GM20000 (cell line): ENCODE measurements around the gene PHOX2A.

Source experiments
- DNase-seq: peaks from one replicate; pipeline ENCODE4 v3.0.0; 2012; ENCODE audit warnings: low spot score
- CTCF ChIP-seq: IDR thresholded peaks from 2 replicates; pipeline ENCODE4 v1.5.1; 2012; ENCODE audit warnings: mild to moderate bottlenecking, control low read depth; ENCODE audit errors: extremely low read depth, missing control alignments

The PHOX2A gene

GRCh38 chr11:72244060-72244360 lies at the start of gene PHOX2A:
Gene PHOX2A, minus strand, starts transcription at chr11:72244176. Its CDS starts 172 bp downstream, at chr11:72244004.
- no peak for TF ChIP-seq CTCF
- DNase-seq = no peak

GRCh38 chr11:72293391-72293790 lies 49.4 kb upstream of the PHOX2A start:
- no peak for TF ChIP-seq CTCF
- no peak for DNase-seq

DNA sequence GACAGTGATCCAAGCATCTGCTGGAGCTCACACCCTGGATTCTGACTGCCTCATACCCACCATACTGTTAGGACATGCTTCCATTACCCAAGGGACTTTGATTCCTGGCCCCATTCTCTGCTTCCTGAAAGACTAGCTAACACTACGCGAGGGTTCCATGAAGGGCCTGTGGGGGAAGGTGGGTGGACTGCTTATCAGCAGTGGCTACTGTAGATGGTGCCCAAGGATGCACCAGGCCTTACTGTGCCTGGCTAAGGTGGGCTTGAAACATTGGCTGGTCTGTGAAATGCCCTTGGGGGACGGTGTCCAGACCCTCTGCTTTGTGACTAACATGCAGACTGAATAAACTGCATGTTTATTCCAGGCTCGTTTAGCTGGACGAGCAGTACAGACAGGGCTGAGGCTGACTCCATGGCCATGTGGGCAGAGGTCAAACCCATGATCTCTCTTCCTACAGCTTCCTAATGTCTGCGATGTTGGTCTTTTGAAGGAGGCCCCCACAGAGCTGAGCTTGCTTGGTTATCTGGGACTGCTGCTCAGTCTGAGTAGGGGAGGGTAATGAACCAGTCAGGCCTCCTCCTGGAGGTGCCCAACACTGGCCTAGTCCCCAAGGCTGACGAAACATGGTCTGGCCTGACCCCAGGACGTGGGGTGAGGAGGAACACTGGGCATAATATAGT lies 48.3 kb upstream of the PHOX2A start:
- DNase-seq = no peak
- no peak for TF ChIP-seq CTCF

DNA sequence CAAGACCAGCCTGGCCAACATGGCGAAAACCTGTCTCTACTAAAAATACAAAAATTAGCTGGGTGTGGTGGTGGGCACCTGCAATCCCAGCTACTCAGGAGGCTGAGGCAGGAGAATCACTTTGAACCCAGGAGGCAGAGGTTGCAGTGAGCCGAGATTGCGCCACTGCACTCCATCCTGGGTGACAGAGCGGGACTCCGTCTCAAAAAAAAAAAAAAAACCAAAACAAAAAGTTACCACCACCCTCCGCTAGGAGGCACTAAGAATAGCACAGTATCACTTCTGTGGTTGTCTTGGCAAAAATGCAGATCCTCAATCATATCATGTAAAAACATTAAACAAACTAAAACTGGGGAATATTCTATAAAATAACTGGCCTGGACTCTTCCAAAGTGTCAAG lies 46.8 kb upstream of the PHOX2A start:
- DNase-seq = peak; percentile 46
- TF ChIP-seq CTCF = peak; percentile 33

DNA sequence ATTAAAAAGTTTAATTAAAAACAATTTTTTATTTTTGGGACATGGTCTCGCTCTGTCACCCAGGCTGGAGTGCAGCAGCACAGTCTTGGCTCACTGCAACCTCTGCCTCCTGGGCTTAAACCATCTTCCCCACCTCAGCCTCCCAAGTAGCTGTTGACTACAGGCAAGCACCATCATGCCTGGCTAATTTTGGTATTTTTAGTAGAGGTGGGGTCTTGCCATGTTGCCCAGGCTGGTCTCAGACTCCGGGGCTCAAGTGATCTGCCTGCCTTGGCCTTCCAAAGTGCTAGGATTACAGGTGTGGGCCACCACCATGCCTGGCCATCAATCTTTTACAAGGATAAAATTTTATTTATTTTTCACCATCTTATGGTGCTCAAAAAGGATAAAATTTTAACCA lies 43.3 kb upstream of the PHOX2A start:
- no peak for TF ChIP-seq CTCF
- DNase-seq = no peak

GRCh38 chr11:72283947-72284346 lies 40.0 kb upstream of the PHOX2A start:
- no peak for TF ChIP-seq CTCF
- no peak for DNase-seq

DNA sequence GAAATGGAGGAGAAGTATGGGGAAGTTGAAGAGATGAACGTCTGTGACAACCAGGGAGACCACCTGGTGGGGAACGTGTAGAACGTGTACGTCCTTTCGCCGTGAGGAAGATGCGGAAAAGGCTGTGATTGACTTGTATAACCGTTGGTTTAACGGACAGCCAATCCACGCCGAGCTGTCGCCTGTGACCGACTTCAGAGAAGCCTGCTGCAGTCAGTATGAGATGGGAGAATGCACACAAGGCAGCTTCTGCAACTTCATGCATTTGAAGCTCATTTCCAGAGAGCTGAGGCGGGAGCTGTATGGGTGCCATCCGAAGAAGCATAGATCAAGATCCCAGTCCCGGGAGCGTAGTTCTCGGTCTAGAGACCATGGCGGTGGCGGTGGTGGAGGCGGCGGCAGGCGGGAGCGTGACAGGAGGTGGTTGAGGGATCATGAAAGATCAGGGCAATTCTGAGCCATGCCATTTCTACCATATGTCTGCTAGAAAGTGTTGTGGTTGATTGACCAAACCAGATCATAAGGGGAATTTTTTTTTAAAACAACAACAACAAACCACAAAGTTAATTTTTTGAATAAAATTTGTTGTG lies 36.8 kb upstream of the PHOX2A start:
- no peak for DNase-seq
- TF ChIP-seq CTCF = no peak
